NK-92 treated with Interleukin-12 subunit alpha and Interleukin-12 subunit beta, amount 100 ng/mL, for 24 hours (cell line): ENCODE results near the gene NUTM2B.
"Not testable (repeated sequence)": the region's sequence is repeated elsewhere in the genome, so short reads cannot be mapped to it uniquely, and the experiment has no call there.

Experiments
- DNase-seq: peaks from one replicate; lab custom pipeline; 2025; lab: John Stamatoyannopoulos, UW

Gene NUTM2B, protein sequence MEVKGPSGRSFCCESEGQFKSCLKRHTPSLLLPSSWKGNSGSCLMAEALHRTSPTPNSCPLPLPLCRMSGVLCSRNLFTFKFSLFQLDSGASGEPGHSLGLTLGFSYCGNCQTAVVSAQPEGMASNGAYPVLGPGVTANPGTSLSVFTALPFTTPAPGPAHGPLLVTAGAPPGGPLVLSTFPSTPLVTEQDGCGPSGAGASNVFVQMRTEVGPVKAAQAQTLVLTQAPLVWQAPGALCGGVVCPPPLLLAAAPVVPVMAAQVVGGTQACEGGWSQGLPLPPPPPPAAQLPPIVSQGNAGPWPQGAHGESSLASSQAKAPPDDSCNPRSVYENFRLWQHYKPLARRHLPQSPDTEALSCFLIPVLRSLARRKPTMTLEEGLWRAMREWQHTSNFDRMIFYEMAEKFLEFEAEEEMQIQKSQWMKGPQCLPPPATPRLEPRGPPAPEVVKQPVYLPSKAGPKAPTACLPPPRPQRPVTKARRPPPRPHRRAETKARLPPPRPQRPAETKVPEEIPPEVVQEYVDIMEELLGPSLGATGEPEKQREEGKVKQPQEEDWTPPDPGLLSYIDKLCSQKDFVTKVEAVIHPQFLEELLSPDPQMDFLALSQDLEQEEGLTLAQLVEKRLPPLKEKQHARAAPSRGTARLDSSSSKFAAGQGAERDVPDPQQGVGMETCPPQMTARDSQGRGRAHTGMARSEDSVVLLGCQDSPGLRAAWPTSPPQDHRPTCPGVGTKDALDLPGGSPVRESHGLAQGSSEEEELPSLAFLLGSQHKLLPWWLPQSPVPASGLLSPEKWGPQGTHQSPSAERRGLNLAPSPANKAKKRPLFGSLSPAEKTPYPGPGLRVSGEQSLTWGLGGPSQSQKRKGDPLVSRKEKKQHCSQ

DNA sequence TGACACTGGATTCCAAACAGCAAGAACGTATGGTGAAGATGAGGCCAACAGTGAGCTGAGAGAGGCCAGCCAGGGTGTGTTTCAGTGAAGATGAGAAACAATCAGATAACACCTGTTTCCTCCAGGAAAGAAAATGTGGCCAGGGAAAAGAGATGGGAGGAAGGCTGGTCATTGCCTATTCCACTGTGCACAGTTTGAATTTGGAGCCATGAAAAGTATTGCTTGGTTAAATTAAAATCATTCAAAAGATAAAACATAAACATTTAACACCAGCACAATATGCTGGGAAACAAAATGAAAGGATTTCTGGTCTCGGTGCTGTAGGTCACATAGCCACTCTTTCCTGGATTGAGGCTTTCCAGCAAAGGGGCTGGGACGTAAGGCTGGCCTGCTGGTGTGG is at the start of gene NUTM2B:
NUTM2B (plus strand) TSS at position 301 of the 400 bp plus-strand sequence. CDS start 383 bp downstream, outside the sequence.
- not testable (repeated sequence) for DNase-seq

DNA sequence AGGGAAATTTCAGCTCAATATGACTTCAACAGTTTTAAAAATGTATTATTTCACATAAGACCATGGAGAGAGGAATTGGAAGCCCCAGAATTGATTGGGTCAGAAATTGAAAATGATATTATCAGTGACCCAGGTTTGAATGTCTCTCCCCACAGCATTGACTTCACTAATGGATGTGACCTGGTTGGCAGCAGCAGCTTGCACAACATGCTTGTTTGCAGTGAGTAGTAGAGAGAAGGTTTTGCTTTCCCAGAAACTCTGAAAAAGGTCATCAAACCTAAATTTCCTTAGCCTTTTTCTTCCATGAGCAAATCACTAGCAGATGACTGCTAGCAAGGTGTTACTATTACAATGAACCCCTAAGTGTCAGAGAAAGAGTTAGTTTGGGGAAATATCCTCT is 39.7 kb upstream of the NUTM2B start:
- DNase-seq, result not testable (repeated sequence)

DNA sequence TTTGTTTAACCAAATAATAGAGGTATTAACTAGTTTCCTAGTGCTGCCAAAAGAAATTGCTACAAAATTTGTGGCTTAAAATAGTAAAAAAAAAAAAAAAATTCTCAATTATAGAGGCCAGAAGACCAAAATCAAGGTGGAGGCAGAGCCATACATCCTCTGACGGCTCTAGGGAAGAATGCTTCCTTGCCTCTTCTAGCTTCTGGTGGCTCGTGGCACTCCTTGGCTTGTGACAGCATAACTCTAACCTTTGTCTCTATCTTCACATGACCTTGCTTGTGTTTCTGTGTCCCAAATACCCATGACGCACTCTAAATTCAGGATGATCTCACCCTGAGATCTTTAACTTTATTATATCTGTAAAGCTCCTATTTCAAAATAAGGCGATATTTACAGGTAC is 38.3 kb upstream of the NUTM2B start:
- not testable (repeated sequence) for DNase-seq

DNA sequence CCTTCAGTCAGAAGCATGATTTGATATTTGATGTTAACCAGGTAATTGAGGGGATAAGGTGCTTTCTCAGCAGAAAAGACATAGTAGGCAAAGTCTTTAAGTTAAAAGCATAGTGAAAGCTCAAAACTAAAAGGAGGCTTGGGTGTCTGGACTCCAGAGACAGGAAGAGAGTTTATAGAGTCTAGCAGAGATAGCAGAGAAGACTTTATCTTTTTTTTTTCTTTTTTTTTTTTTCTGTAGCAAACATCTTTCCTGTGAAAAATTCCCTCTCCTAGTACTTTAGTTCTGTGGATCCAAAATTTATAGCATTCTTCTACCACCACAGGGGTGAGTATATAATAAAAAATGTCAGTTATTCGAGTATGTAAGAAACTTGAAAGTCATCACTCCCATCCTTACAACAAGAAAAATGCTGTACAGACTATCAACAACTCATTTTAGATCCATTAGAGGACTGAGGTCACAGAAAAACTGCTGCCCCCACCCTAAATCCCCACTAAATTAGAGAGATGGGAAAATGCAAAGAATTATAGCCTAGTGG is 33.7 kb upstream of the NUTM2B start:
- DNase-seq, result not testable (repeated sequence)

DNA sequence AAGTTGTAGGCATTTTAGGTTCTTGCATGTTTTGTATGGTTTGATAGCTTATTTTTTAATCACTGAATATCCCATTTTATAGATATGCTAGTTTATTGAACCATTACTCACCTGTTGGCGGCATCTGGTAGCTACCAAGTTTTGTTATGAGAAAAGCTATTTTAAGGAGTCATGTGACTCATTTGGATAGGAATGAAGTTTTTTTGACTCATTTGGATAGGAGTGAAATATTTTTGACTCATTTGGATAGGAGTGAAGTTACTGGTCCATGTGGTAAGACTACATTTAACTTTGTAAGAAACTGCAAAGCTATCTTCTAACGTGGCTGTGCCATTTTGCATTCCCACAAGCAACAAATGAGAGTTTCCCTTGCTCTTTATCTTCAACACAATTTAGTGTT is 28.1 kb upstream of the NUTM2B start:
- not testable (repeated sequence) for DNase-seq

DNA sequence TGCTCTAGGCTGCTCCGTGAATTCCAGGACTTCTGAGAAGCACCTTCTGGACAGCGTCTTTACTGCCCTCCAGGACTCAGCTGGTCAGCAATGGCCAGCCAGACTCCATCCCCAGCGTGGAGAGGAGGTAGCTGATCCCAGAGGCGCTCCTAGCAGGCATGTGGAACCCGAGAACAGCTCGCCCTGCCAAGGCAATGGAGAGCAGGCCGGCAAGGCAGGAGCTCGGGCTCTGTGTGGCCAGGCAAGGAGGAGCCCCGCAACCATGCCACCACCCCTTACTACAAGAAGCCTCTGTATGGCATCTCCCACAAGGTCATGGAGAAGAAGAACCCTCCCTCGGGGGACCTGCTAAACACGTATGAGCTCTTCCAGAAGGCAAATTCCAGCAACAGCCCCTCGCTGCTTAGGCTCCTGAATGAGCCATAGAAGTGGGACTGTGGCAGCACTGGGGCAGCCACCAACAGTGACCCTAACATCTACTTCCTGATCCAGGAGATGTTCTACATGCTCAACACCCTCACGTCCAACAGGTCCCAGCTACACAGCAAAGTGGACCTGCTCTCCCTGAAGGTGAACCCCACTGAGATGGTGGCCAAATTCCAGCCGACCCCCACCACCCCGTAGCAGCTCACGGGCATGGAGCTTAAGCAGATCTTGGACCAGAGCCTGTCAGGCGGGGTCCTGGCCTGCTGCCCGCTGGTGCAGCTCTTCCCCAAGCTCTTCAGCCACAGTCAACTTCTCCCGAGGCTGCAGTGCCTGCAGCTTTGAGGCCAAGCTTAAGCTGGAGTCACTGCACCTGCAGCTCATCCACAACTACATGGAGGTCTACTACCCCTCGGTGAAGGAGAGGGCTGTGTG is 19.8 kb upstream of the NUTM2B start:
- DNase-seq, result not testable (repeated sequence)

DNA sequence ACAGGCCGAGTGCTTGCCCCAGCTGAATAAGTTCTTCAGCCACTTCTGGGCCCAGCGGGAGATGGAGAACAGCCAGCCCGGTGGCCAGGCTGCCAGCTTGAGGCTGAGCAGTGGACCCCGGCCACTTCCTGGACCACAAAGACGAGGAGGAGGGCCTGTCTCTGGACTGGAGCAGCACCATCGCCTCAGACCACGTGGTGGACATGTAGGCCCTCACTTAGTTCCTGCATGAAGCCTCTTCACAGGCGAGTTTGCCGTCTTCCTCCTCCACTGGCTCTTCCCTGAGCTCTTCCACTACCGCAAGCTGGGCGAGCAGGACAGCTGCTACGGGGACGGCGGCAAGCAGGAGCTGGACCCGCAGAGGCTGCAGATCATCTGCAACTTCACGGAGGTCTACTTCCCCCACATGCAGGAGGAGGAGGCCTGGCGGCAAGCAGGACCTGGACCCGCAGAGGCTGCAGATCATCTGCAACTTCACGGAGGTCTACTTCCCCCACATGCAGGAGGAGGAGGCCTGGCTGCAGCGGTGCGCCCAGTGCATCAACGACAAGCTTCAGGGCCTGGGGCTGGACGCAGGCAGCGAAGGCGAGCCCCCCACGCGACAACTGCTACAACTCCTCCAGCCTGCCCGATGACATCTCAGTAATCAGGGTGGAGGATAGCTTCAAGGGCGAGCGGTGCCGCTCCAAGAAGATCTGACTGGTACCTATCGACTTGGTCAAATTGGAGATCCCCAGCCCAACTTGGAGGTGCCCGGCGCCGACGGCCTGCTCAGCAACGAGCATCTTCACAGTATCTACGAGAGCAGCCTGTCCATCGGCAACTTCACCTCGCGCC is 18.9 kb upstream of the NUTM2B start:
- DNase-seq, result not testable (repeated sequence)

DNA sequence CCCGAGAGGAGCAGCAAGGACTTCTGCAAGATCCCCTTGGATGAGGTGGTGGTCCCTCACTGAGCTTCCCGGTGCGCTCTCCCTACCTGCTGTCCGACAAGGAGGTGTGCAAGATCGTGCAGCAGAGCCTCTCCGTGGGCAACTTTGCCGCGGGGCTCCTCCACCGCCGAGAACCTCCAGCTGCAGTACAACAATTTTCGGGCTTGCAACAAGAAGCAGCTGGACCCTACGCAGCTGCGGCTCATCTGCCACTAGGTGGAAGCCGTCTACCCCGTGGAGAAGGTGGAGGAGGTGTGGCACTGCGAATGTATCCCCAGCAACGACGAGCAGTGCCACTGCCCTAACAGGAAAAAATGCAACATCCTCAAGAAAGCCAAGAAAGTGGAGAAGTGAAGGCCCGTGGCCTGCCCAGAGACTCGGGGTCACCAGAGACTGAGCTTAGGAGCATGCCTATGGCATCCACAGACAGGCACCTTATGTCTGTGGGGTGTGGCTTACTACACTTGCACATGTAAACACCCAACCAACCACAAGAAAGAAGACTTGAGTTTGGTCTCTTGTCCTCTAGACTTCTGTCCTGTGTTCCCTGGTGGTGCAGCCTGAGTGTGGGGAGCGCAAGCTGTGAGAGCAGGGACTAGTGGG is 17.9 kb upstream of the NUTM2B start:
- DNase-seq, result peak; percentile 18

DNA sequence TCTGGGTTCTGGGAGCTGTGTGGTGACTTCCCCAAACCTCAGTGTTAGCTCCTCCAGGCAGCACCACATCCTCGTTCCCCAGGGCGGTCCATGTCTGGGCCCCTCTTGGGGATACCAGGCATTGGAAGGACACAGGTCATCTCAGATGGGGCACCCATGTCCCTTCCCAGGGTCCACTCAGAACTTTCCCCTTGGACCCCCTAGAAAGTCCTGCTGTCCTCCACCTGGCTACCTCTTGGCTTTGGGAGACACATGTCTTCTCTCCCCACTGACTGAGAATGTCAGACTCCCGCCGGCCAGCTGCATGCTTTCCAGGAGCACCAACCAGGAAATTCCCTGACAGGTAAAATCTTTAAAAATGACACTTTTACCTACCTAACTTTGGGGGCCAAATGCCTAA is 16.4 kb upstream of the NUTM2B start:
- DNase-seq, result not testable (repeated sequence)

DNA sequence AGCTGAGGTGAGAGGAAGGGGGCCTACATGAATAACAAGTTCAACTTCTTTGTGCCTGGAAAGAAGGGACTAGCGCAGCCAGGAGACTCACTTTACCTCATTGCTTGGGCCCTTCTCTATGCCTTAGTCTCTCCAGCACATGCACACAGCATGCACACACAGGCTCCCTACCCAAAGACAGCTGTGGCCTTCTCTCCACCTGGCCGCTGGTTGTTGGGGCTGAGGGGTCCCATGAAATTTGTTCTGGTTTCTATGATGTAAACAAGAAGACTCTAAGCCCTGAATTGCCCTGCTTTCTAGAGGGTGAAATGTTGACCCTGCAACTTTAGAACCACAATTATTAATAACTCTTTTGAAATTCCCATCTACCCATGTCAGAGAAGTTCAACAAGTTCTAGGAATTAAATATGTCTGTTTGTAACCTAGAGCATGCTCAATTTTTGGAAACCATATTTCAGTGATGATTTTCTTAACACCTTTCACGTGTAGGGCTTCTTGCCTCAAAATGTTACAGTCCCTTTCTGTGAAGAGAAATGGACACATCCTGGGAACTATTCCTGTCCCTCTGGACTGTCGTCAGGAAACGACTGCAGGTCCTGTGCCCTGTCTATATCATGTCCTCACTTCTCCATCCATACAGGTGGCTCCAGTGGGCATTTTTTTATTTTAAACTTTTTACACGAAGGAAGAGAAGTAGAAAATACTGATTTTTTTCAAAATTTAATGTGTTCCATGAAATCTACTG is 15.4 kb upstream of the NUTM2B start:
- not testable (repeated sequence) for DNase-seq

DNA sequence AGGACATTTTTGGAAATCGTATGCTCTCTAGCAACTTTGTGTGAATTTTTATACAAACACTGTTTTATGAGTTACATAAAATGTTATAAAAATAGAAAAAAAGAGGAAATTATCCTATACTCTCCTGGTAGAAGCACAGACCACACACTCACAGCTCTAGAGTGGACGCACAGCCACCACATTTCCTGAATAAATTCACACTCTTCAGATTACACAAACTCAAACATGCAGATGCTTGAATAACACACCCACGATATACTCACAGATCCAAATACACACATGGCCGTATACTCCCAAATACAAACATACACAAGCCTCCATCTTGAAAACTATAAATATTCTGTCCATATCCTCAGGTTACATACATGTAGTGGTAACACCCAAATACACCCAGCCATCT is 14.2 kb upstream of the NUTM2B start:
- not testable (repeated sequence) for DNase-seq

DNA sequence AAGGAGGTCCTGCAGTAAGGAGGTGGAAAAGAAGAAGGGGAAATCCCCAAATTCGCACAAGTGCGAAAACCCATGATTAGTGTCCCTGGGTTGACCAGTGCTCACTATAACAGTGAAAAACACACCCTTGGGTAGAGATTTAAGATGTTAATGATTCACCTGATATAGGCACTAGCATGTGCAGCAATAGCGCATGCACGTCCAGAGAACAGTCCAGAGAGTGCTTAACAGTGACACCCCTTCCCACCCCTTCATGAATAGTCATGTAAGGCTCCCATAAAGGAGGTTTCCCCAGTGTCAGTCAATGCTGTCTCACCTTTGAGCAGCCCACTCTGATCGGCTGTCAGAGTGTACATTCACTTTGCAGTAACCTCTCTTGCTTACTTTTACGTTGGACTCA is 6.4 kb upstream of the NUTM2B start:
- not testable (repeated sequence) for DNase-seq

DNA sequence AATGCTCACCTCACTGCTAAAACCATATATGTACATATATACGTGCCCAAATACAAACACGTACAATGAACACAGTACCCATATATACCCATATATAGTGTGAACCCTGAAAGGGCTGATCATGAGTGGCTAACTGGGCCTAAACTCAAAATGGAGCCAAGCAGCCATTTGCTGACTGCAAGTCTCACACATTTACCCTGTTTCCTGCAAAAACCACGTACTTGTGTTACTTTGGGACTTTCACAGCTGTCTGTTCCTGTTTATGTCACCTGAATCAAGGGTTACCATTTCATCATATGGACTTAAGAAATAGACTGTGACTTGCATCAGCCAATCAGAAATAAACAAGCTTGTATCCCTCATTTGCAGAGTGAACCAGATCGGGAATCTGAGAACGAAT is 5.9 kb upstream of the NUTM2B start:
- not testable (repeated sequence) for DNase-seq

DNA sequence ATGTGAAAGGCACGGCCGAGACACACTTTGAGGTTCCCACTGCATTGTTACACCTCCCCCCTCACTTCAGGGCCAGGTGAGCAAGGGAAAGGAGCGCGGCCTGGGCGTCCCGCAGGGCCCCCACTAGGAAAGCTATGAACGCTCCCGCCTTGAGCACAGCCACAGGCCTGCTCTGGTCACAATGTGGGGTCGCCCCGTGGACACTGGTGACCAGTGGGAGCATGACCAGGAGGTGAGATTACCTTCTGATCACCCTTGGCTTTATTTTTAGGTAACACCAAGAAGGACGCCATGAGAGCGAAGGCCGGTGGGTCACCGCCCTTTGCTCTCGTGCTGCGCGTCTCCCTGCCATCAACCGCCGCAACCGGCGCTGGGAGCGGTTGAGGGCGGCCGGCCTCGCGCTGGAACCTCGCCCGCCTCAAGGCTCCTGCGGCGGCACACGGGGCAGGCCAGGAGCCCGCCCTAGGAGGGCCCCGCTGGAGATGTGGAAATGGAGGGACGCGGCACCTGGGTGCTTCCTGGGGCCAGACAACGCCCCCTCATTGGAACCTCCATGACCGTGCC is 2.6 kb upstream of the NUTM2B start:
- not testable (repeated sequence) for DNase-seq

DNA sequence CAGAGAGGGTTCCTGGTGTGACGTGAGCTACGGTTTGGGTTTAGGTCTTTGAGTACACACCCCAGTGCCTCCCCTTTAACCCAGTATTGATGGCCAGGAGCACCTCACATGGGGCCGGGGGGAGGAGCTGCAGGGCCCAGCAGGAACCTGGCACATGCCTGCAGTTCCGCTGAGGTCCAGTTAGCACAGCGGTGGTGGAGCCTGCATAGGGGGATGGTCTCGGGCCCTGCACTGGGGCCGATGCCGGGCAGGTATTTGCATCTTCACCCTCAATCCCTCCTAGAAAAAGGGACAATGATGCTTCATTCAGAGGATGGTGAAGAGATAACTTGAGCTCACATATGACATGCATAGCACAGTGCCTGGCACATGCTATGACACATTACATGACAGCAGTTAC is 4.0 kb downstream of the NUTM2B start:
- not testable (repeated sequence) for DNase-seq

DNA sequence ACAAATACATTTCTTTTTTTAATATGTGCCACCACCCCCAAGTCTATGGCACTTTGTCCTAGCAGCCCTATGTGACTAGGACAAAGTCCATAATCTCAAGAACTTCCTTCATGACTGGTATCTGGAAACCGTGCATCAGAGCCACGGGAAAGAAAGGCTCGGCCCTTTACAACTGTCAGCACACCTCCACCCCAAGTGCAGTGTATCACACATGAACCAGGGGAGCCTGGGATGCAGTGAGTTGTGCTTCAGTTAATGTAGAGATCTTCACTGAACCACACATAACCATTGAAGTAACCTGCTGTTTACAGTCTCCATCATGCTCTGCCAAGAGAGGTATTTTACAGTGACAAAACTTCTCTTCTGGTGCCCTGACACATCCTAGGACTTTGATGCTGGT is 11.9 kb downstream of the NUTM2B start:
- DNase-seq, result not testable (repeated sequence)

DNA sequence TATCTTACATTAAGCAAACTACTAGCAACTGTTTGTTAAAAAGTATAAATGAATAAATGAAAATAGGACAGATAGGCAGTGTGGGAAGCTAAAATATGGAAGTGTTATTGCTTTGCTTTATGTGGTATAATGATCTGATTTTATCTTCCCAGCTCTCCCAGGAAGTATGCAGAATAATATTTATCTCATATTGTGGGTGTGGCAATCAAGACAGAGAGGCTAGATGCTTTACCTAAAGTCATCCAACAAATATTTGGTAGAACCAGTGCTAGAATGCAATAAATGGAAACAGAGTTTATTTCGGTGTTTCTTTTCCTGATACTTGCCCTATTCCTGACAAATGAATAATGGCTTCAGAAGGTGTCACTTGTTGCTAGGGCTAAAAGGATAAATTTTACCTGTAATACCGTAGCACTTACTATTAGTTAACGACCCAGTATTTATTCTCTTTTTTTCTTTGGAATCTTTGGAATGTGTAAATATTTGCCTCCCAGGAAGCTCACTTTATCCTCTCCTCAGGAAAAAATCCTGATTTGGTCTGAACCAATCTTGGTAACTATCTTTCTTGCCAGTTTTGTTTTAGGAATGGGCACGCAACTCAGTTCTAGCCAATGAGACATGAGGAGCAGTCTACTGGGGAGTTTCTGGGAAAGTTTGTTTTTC is 14.0 kb downstream of the NUTM2B start:
- not testable (repeated sequence) for DNase-seq

DNA sequence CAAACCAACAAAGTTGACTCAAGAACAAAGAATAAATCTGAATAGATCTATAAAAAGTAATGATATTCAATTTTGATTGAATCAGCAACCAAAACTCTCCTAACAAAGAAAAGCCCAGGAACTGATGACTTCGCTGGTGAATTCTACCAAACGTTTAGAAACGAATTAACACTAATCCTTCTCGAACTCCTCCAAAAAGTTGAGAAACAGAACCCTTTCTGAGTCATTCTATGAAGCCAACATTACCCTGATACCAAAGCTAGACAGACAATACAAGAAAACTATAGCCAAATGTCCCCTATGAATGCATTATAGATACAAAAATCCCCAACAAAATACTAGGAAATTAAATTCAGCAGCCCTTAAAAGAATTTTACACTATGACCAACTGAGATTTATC is 17.0 kb downstream of the NUTM2B start:
- DNase-seq, result not testable (repeated sequence)
